Endodermal cell (in vitro differentiated cells): Measurements from ENCODE around the gene ACOT2. TPM values are rescaled to one million over a fixed set of nuclear protein-coding genes. Genes with fewer than 3 reads are reported as not detected.
A peak's percentile ranks its signal among the peaks of the same experiment; 100 is the strongest.
"Not testable (repeated sequence)": the region's sequence is repeated elsewhere in the genome, so short reads cannot be mapped to it uniquely, and the experiment has no call there.

Source experiments
- DNase-seq: peaks from one replicate; pipeline ENCODE4 v3.0.0-alpha.2; 2017
- H3K27ac ChIP-seq: 2 replicates; pipeline ENCODE4 v1.5.1; 2013; ENCODE audit warnings: mild to moderate bottlenecking, low read depth, low read length, moderate library complexity
- H3K27me3 ChIP-seq: 2 replicates; pipeline ENCODE4 v1.6.1; 2013; ENCODE audit warnings: mild to moderate bottlenecking, low read length, moderate library complexity; ENCODE audit not compliant: insufficient read depth, control insufficient read depth, poor library complexity, severe bottlenecking
- H3K36me3 ChIP-seq: 2 replicates; pipeline ENCODE4 v1.7.0; 2013; ENCODE audit warnings: mild to moderate bottlenecking, low read length, moderate library complexity; ENCODE audit not compliant: control insufficient read depth, insufficient read depth
- H3K4me1 ChIP-seq: one replicate; pipeline ENCODE4 v1.7.0; 2013; ENCODE audit warnings: low read length; ENCODE audit not compliant: control insufficient read depth, insufficient read depth
- H3K4me3 ChIP-seq: 2 replicates; pipeline ENCODE4 v1.5.1; 2013; ENCODE audit warnings: mild to moderate bottlenecking, low read length, moderate library complexity
- H3K9ac ChIP-seq: 2 replicates; pipeline ENCODE4 v1.6.1; 2013; ENCODE audit warnings: mild to moderate bottlenecking, low read length, moderate library complexity; ENCODE audit not compliant: poor library complexity, severe bottlenecking; ENCODE audit errors: extremely low read depth
- H3K9me3 ChIP-seq: 2 replicates; pipeline ENCODE4 v1.6.1; 2013; ENCODE audit warnings: mild to moderate bottlenecking, low read length, moderate library complexity; ENCODE audit not compliant: control insufficient read depth
- H3K27ac Mint-ChIP-seq: 2 replicates; pipeline ENCODE4 v1.8.0; 2020; ENCODE audit warnings: mixed read lengths
- H3K27me3 Mint-ChIP-seq: 2 replicates; pipeline ENCODE4 v1.8.0; 2021; ENCODE audit warnings: mild to moderate bottlenecking, mixed read lengths; ENCODE audit not compliant: insufficient read depth
- H3K36me3 Mint-ChIP-seq: 2 replicates; pipeline ENCODE4 v1.8.0; 2020; ENCODE audit warnings: low read depth, mixed read lengths
- H3K4me1 Mint-ChIP-seq: 2 replicates; pipeline ENCODE4 v1.8.0; 2020; ENCODE audit warnings: mixed read lengths
- H3K4me3 Mint-ChIP-seq: 2 replicates; pipeline ENCODE4 v1.8.0; 2020; ENCODE audit warnings: mild to moderate bottlenecking, moderate library complexity, mixed read lengths
- H3K9me3 Mint-ChIP-seq: 2 replicates; pipeline ENCODE4 v1.8.0; 2020; ENCODE audit warnings: mild to moderate bottlenecking, mixed read lengths
- CTCF ChIP-seq: fragments of 200-600 bp; sonication (generic); conservative IDR thresholded peaks from 2 replicates; pipeline ENCODE4 v1.5.0; 2021; ENCODE audit warnings: antibody characterized with exemption, mild to moderate bottlenecking
- WGBS, 2 experiments: methylation state at CpG; one replicate each; pipeline versions ENCODE4 v1.1.5 to v1.1.7; 2013; ENCODE audit warnings: missing lambda C conversion rate in 2 of 2, mixed read lengths in 1 of 2; ENCODE audit not compliant: insufficient coverage in 1 of 2, insufficient read length in 1 of 2; 5-methylcytosine and 5-hydroxymethylcytosine counted together
- total RNA-seq, 2 donors: library from RNA; stranded (reverse); fragmentation: NEBNext Ultra II Directional in 1 of 2; extraction: Animal tissue kit (Norgen Biotek cat#: 25700) in 1 of 2; gene quantifications; 2 replicates in 1 of 2; 3 replicates in 1 of 2; pipeline ENCODE4 v1.2.1, GENCODE V29; 2021

The ACOT2 gene
- total RNA-seq, 2 donors from 2014 or later, result 5.0 to 12.3 TPM

GRCh38 chr14:73589116-73589515 lies 20.1 kb downstream of the ACOT2 start:
- Mint-ChIP-seq H3K4me1 (no peaks in the 10 kb centered on the region), H3K4me3 (no peak overlapping the region), H3K27me3 (peaks cover 24% of the 10 kb centered on the region), H3K27ac (no peak overlapping the region), H3K36me3 (no peaks in the 10 kb centered on the region), H3K9me3 (peaks cover 9% of the 10 kb centered on the region)
- H3K27ac ChIP-seq, result no peak overlapping the region
- no peak for TF ChIP-seq CTCF
- DNase-seq, result no peak
- no peaks in the 10 kb centered on the region for H3K36me3 ChIP-seq
- H3K4me1 ChIP-seq, result no peaks in the 10 kb centered on the region
- peaks cover 20% of the 10 kb centered on the region for H3K27me3 ChIP-seq
- no peaks in the 10 kb centered on the region for H3K9me3 ChIP-seq
- no peak overlapping the region for H3K4me3 ChIP-seq
- no peak overlapping the region for H3K9ac ChIP-seq
- WGBS, 2 experiments, result 88 to 98% methylated on average over 4 of the region's 4 CpGs

GRCh38 chr14:73590673-73591004 lies 21.6 kb downstream of the ACOT2 start:
- not testable (repeated sequence) for H3K4me3 Mint-ChIP-seq, H3K27ac ChIP-seq, DNase-seq, H3K9me3 ChIP-seq, H3K4me1 ChIP-seq, H3K36me3 ChIP-seq, H3K9me3 Mint-ChIP-seq, H3K4me3 ChIP-seq, H3K36me3 Mint-ChIP-seq, H3K9ac ChIP-seq, H3K27ac Mint-ChIP-seq, H3K4me1 Mint-ChIP-seq
- 90 to 97% methylated on average over 15 to 32 of the region's 32 CpGs for WGBS, 2 experiments
- H3K27me3 Mint-ChIP-seq, result peaks cover 24% of the 10 kb centered on the region
- H3K27me3 ChIP-seq, result peaks cover 20% of the 10 kb centered on the region

DNA sequence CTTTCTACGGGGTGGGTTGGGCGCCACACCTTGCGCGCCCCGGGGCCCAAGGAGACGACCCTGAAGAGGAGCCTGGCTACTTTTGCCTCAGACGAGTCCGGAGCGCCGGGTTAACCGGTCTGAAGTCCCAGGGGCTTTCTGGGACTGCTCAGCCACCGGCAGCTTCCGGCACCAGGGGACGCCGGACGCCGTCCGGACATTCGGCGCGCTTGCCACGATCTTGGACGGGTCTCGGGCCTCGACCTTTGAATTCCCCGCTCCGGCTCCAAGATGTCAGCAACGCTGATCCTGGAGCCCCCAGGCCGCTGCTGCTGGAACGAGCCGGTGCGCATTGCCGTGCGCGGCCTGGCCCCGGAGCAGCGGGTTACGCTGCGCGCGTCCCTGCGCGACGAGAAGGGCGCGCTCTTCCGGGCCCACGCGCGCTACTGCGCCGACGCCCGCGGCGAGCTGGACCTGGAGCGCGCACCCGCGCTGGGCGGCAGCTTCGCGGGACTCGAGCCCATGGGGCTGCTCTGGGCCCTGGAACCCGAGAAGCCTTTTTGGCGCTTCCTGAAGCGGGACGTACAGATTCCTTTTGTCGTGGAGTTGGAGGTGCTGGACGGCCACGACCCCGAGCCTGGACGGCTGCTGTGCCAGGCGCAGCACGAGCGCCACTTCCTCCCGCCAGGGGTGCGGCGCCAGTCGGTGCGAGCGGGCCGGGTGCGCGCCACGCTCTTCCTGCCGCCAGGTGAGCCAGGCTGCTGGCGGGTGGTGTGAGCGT lies 22.9 kb downstream of the ACOT2 start, which contains the start of gene ACOT4:
Gene ACOT4, plus strand, starts transcription at position 184 of the 760 bp plus-strand sequence. Its CDS starts 87 bp downstream, at position 271.
- 12 to 20% methylated on average over 51 to 89 of the region's 89 CpGs for WGBS, 2 experiments
- H3K4me1 Mint-ChIP-seq, result no peaks in the 10 kb centered on the region
- no peaks in the 10 kb centered on the region for H3K36me3 ChIP-seq
- TF ChIP-seq CTCF, result peak; percentile 53
- H3K9ac ChIP-seq, result peak within 1 kb of the TSS; percentile 15
- no peak within 1 kb of the TSS for H3K27ac Mint-ChIP-seq
- no peaks in the 10 kb centered on the region for H3K4me1 ChIP-seq
- H3K27me3 Mint-ChIP-seq, result peaks cover 24% of the 10 kb centered on the region
- no peaks in the 10 kb centered on the region for H3K9me3 ChIP-seq
- peaks cover 20% of the 10 kb centered on the region for H3K27me3 ChIP-seq
- H3K4me3 Mint-ChIP-seq, result peak within 1 kb of the TSS; percentile 55
- H3K4me3 ChIP-seq, result peak within 1 kb of the TSS; percentile 78
- peak; percentile 73 for DNase-seq
- H3K27ac ChIP-seq, result no peak within 1 kb of the TSS
- peaks cover 1% of the 10 kb centered on the region for H3K36me3 Mint-ChIP-seq
- peaks cover 9% of the 10 kb centered on the region for H3K9me3 Mint-ChIP-seq
